ENCODE results near the gene PIK3CB. TPM values are rescaled to one million over a fixed set of nuclear protein-coding genes. Genes with fewer than 3 reads are reported as not detected.

PIK3CB gene
- total and polyA plus RNA-seq, 10 of the 15 experiments (the other 5 are each of a cell fraction or from before 2014, with no cell fraction given) = 5.0 to 18.4 (median 10.4) TPM

GRCh38 chr3:138638641-138639040 lies 196.1 kb downstream of the PIK3CB start:
- no TSS peak for BruUV-seq (replicated peaks)
- no peaks in the 10 kb centered on the region for H3K36me3 ChIP-seq (ENCODE audit: control insufficient read depth in 2 of 2, insufficient read depth in 2 of 2, low read length in 1 of 2)
- no peaks in the 10 kb centered on the region for H3K27me3 ChIP-seq (replicated peaks in 1 of 2; ENCODE audit: control insufficient read depth in 2 of 2, insufficient read depth in 2 of 2, low read length in 1 of 2)
- intact Hi-C loops (cut with micrococcal nuclease; ENCODE audit: unreplicated experiment) (no loop called here), in situ Hi-C loops (cut with MboI) (no loop called here)
- H2AFZ ChIP-seq (ENCODE audit: control insufficient read depth, low read depth, low read length) = no peak overlapping the region
- H3K4me2 ChIP-seq (ENCODE audit: control insufficient read depth, insufficient read depth) = no peak overlapping the region
- ChIA-PET POLR2A (interaction anchor here (1.2 kb wide), 1 partner anchor 12 kb away, joined by 4 read pairs; no protein-coding TSS in a partner anchor), RAD21 (ENCODE audit: unreplicated experiment) (no interaction called here), CTCF (no interaction called here), SMC1A (ENCODE audit: uncharacterized antibody, unreplicated experiment) (interaction anchor here (0.9 to 1.0 kb wide), 2 partner anchors 48 to 59 kb away, joined by 3 read pairs; no protein-coding TSS in a partner anchor)
- H3K27ac ChIP-seq (ENCODE audit: control insufficient read depth, insufficient read depth) = no peak overlapping the region
- no peaks in the 10 kb centered on the region; the same call in 2 of the 3 replicates for H3K9me3 ChIP-seq (replicated peaks; ENCODE audit: control insufficient read depth, insufficient read depth, low read length)
- TF ChIP-seq JUND (IDR thresholded peaks at IDR 0.05; ENCODE audit: low read depth, low read length) (no peak), CHD4 (IDR thresholded peaks at IDR 0.05) (no peak), KLF5 (IDR thresholded peaks at IDR 0.05; ENCODE audit: partially characterized antibody) (no peak), DPF2 (IDR thresholded peaks at IDR 0.05) (no peak), RELA (IDR thresholded peaks at IDR 0.05; ENCODE audit: borderline replicate concordance, partially characterized antibody) (no peak), NFIC (IDR thresholded peaks at IDR 0.05; ENCODE audit: low read depth, low read length) (no peak), ZBTB40 (IDR thresholded peaks at IDR 0.05; ENCODE audit: borderline replicate concordance) (no peak), TCF7 (IDR thresholded peaks at IDR 0.05; ENCODE audit: borderline replicate concordance) (no peak), USF1 (IDR thresholded peaks at IDR 0.05; ENCODE audit: borderline replicate concordance, extremely low read length, insufficient read depth, low read depth, low read length) (no peak), ATF3 (IDR thresholded peaks at IDR 0.05; ENCODE audit: borderline replicate concordance, extremely low read depth, low read depth, low read length) (no peak), NRF1 (conservative IDR thresholded peaks at IDR 0.05; ENCODE audit: low read depth, low read length) (no peak), EED (IDR thresholded peaks at IDR 0.05; ENCODE audit: low read depth) (no peak), RAD21 (IDR thresholded peaks at IDR 0.05; ENCODE audit: insufficient read depth, low read depth, low read length) (no peak), PAX5 (IDR thresholded peaks at IDR 0.05; ENCODE audit: borderline replicate concordance, low read depth, low read length) (no peak), USF2 (IDR thresholded peaks at IDR 0.05; ENCODE audit: borderline replicate concordance, low read depth, low read length) (no peak), IKZF1 (conservative IDR thresholded peaks at IDR 0.05) (no peak), KAT2A (conservative IDR thresholded peaks at IDR 0.05; ENCODE audit: control insufficient read depth, low read depth, low read length) (no peak), BRCA1 (IDR thresholded peaks at IDR 0.05; ENCODE audit: low read depth, low read length) (no peak)
- no peak overlapping the region for H3K4me3 ChIP-seq
- DNase-seq (ENCODE audit: low read depth, low spot score) (no peak), ATAC-seq (no peak), FAIRE-seq (no peak)
- 79% methylated on average over 2 of the region's 2 CpGs for WGBS (ENCODE audit: insufficient coverage, insufficient replicate concordance, low lambda C conversion rate, missing lambda C conversion rate)
- no peaks in the 10 kb centered on the region for H3K4me1 ChIP-seq (ENCODE audit: control insufficient read depth, insufficient read depth, low read length)
- H4K20me1 ChIP-seq (ENCODE audit: control insufficient read depth, insufficient read depth) = no peaks in the 10 kb centered on the region
- no peaks in the 10 kb centered on the region for H3K79me2 ChIP-seq (ENCODE audit: control insufficient read depth, insufficient read depth, low read length)
- no peak overlapping the region for H3K9ac ChIP-seq (ENCODE audit: control insufficient read depth, insufficient read depth, low read length)
